HUDEP-2 (cell line): Measurements from ENCODE around the gene FERMT3.
A peak's percentile ranks its signal among the peaks of the same experiment; 100 is the strongest.

Experiments used
- DNase-seq, 76 experiments: peaks; one replicate each; lab custom pipeline; 2025; ENCODE audit not compliant: unreplicated experiment in 76 of 76; lab: John Stamatoyannopoulos, UW

The FERMT3 gene

DNA sequence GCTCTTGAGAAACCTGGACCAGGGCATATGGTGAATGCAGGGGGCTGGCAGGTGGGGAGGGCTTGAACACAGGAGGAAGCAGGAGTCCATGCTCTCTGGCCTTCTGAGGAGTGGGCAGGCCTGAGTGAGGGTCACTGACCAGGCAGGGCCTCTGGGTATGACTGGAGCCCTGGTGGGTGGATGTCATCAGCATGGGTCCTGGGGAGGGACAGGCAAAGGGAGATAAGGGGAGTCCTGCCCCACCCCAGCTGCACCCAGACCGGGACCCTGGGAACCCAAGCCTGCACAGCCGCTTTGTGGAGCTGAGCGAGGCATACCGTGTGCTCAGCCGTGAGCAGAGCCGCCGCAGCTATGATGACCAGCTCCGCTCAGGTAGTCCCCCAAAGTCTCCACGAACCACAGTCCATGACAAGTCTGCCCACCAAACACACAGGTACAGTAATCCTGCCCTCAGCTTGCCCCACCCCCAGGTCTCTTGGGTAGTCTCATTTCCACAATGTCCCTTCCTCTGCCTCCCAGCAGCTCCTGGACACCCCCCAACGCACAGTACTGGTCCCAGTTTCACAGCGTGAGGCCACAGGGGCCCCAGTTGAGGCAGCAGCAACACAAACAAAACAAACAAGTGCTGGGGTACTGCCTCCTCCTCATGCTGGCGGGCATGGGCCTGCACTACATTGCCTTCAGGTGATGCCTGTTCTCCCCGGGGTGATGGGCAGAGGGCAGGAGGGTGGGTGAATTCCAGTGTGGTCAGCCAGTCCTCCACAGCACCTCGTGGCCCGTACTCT is 25.9 kb downstream of the FERMT3 start:
- peak in 1 of 76 experiments; percentile 21 for DNase-seq

DNA sequence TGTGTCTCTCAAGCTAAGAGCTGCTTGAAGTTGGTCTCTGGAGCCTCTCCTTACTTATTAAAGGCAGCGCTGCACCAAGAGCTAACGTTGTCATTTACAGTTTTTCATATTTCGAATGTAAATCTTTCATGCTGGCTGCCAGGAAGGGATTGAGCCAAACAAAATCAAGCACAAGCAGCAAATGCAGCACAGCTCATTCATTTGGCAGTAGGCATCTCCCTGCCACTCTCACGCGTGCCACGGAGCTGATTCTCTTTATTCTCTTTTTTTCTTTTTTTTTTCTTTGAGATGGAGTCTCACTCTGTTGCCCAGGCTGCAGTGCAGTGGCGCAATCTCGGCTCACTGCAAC is 26.4 kb downstream of the FERMT3 start:
- DNase-seq: no peak

DNA sequence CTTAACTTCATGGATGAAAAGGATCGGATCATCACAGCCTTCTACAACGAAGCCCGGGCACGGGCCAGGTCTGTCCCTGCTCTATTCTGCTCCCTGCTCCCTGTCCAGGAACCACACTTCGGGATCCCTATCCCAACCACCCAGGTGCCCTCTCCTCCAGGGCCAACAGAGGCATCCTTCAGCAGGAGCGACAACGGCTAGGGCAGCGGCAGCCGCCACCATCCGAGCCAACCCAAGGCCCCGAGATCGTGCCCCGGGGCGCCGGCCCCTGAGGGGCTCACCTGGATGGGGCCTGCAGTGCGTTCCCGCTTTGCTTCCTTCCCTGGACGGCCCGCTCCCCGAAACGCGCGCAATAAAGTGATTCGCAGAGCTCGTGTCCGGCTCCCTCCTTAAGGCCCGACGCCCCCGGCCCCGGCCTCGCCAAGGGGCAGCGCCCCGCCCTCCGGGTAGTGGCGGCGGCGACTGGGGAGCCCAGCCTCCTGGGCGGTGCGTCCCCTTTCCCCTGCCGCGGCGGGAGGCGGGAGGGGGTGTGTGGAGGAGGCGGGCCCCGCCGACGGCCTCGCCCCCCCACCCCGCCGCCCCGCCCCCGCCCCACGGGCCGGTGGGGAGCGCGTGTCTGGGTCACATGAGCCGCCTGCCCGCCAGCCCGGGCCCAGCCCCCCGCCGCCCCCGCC is 27.5 kb downstream of the FERMT3 start, which contains the start of gene VEGFB:
TSS of gene VEGFB (plus strand) at position 672 of the 674 bp plus-strand sequence. CDS start 250 bp downstream, outside the sequence.
- DNase-seq: peak in 24 of 76 experiments; percentile 6 to 49 (median 30)

DNA sequence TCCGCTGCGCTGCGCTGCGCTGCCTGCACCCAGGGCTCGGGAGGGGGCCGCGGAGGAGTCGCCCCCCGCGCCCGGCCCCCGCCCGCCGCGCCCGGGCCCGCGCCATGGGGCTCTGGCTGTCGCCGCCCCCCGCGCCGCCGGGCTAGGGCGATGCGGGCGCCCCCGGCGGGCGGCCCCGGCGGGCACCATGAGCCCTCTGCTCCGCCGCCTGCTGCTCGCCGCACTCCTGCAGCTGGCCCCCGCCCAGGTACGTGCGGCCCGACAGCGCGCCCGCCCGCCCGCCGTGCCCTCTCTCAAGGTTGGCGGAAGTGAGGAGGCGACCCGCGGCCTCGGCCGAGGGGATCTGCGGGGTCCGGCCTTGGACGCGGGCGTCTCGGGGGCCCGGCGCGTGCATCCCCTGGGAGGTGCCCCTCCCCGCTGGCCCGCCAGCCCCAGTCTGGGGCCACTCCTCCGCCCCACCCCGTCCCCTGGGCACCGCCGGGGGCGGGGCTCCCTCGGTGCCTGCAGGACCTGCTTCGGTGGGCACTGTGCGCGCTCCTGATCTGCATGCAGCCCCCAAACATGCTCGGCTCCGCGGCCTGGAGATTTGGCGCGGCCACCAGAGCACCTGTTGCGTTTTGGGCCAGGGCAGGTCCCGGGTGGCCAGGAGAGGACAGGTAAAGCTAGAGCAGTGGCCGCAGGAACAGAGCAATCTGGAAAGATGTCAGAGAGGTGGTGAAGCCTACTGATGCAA is 28.3 kb downstream of the FERMT3 start:
- peak in 25 of 76 experiments; percentile 13 to 67 (median 36) for DNase-seq

DNA sequence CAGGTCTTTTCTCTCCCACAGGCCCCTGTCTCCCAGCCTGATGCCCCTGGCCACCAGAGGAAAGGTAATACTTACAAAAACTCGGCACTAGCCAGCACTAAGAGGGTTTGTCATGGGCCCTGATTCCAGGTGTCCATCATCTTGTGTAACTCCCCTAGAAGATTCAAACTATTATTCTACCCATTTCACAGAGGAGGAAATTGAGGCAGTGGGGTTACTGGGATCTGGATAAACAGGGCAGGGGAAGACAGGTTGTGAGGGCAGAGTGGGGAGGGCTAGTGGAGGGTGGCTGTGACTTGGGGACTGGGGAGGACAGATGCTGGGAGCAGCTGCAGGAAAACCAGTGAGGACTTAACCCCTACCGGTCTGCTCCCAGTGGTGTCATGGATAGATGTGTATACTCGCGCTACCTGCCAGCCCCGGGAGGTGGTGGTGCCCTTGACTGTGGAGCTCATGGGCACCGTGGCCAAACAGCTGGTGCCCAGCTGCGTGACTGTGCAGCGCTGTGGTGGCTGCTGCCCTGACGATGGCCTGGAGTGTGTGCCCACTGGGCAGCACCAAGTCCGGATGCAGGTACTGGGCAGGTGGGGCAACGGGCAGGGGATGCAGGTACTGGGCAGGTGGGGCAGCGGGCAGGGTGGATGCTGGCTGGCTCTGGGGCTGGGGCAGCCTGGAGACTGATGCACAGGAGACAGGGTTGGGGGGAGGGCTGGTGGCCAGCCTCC is 29.1 kb downstream of the FERMT3 start:
- no peak for DNase-seq

DNA sequence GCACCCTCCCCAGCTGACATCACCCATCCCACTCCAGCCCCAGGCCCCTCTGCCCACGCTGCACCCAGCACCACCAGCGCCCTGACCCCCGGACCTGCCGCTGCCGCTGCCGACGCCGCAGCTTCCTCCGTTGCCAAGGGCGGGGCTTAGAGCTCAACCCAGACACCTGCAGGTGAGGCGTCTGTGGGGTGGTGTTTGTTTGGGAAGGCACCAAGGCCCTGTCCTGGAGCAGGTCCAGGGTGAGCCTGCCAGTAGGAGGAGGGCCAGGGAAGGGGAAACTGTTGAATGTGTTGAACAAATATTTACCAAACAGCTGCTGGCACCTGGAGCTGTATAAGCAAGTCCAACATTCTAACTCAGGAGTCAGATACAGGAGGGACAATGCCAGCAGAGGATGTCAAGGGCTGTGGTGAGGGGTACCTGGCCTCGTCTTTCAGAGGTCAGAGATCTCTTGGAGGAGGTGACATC is 31.0 kb downstream of the FERMT3 start:
- no peak for DNase-seq

DNA sequence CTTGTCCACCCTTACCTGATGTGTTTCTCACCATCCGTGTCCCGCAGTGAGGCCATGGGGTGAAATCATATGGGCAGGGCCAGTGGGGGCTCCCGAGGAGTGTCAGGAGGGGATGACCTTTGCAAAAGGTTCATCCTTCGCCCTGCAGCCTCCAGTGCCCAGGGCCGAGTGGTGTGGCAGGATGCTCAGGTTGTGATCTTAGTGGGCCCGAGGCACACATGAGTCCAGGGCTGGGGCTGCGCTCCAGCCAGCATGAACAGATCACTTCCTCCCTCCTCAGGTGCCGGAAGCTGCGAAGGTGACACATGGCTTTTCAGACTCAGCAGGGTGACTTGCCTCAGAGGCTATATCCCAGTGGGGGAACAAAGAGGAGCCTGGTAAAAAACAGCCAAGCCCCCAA is 31.6 kb downstream of the FERMT3 start:
- no peak for DNase-seq

DNA sequence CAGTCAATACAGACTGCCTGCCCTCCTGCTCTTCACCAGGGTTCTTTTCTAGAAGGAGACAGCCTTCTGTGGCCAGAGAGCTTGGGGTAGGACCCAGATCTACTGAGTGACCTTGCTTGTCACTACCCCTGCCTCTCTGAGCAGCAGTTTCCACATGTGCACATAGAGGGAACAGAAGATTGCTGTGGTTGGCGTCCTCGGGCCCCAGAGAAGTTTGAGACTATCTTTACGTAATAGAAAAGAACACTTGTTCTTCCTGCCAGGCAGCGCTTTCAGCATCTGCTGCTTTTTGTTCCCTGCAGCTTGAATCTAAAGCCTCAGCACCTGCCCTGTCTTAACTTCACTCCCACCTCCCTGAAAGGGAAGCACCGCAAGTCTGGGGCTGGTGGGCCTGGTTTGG is 32.5 kb downstream of the FERMT3 start:
- no peak for DNase-seq

DNA sequence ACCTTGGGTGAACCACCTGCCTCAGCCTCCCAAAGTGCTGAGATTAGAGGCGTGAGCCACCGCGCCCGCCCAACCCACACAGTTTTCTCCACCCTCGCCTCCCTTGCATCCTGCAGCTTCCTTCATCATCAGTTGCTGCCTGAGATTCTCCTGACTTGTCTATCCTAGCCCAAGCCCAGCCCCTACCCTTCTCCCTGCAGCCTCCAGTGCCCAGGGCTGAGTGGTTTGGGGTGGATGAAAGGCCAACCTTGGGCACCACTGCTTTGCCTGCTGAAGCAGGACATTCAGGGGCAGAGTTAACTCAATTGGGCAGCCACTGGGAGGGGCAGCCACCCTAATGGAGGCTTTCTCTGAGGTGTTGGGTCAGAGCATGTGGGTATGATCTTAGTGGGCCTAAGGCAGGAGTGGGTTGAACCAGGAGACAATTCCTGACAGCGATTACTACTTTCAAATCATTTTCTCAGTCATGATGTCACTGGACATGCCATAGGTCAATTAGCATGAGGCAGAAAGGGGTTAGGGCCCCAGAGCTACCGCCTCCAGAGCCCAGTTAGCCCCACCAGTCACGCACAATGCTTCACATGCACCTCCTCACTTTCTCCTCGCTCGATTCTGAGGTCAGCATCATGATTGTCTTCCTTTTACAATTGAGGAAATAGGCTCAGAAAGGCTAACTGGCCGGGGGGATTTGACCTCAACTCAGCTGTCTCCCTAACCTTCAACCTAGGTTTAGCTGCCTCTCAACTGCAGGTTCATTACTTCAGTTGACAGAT is 33.3 kb downstream of the FERMT3 start:
- DNase-seq: no peak

DNA sequence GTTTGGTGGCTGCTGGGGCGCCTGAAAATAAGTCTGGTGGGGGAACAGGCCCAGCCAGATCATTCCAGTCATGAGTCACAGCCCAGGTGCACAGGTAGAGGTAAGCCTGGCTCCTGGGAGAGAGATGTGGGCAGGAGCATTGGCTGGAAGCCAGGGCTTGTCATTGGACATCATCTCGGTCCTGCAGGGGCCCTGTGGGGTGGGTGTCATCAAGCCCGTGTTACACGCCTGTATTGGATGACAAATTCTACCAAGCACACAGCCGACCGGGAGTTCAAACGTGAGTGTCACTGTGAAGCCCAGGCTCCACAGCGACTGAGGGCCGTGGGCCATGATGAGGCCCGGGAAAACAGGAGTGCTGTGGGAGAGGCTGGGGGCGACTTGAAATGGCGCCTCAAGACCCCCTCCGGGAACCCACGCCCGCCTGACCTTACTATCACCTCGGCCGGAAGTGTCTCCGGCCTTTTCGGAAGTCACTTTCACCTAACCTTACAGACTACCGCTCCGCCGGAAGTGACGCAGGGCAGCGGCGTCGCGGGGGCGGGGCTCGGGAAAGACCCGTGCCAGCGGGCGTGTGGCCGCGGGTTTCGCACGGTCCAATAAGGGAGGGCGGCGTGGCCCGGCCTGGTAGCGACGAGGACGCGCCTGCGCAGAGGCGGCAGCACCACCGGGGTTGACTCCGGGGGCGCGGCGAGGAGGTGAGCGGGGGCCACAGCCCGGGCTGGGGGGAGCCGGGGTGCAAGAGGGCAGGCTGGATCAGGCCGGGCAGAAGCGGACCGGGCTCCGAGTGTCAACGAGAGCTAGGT is 34.1 kb downstream of the FERMT3 start, which contains the start of gene FKBP2:
TSS of gene FKBP2 (plus strand) at position 661 of the 806 bp plus-strand sequence. CDS start 1,293 bp downstream, outside the sequence.
- peak in 73 of 76 experiments; percentile 43 to 98 (median 95) for DNase-seq

DNA sequence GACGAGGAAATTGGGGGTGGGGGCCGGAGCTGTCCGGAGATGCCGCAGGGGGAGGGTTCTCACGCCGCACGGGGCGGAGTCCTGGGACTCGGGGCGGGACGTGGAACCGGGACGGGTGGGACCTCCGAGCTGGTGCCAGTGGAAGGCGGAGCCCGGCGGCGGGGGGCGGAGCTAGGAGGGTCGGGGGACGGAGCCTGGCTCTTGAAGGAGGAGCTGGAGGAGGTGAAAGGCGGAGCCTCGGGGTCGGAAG is 34.6 kb downstream of the FERMT3 start:
- peak in 73 of 76 experiments; percentile 65 to 100 (median 99) for DNase-seq

DNA sequence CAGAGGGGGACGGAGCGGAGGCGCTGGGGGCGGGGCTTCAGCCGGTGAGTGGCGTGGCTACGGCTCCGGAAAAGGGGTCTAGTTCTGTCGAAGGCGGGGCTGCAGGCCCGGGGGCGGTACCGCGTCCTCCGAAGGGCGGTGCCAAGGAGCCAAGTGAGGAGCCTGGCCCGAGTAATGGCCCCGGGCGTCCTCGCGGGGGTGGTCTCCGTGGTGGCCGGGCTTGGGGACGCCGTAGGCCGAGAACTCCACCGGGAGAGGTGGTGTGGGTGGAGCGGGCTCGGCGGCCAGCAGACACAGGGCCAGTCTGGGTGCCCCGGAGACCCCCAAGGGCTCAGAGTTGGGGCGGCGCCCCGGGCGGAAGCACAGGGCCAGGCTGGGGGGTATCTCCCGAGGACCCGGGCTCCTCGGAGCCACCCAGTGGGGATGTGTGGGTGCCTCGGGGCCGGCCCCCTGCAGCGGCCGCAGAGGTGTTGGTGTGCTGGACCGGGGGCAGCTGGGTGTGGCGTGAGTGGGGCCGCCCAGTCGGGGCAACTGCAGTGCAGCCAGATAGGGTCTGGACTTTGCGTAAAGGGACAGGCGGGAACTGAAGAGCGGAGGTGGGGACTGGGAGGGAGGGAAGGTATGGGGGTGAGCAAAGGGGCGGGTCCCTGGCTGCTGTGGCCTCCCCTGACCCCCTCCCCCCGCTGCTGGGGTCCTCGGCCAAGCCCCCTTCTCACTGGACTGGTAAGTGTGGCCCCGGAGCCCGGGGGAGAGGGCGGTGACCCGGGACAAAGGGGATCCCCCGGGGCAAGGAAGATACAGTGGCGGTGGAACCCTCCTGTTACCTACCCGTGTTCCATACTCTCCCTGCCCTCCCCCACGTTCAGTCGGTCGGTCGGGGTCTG is 35.2 kb downstream of the FERMT3 start:
- DNase-seq: peak in 32 of 76 experiments; percentile 12 to 98 (median 34)

DNA sequence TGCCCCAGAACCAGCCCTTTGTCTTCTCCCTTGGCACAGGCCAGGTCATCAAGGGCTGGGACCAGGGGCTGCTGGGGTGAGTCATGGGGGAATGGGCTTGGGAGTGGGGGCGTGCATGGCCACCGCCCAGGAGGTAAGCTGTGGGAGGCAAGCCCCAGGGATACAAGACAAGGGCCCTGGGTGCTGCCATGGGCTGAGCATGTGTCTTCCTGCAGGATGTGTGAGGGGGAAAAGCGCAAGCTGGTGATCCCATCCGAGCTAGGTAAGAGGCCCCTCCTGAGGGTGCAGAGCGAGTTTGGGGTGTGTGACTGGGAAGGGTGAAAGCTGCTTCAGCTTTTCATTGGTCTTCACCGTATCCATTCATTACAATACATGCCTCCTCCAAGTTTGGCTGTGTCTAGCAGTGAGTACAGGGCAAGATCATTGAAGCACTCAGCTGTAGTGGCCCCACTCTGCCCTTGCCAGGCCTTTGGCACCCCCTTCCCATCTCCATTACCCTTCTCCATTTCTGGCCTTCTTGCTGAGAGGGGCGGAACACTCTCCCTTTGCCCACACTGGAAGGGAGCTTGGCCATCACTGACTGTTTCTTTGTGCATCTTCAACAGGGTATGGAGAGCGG is 36.8 kb downstream of the FERMT3 start:
- no peak for DNase-seq

DNA sequence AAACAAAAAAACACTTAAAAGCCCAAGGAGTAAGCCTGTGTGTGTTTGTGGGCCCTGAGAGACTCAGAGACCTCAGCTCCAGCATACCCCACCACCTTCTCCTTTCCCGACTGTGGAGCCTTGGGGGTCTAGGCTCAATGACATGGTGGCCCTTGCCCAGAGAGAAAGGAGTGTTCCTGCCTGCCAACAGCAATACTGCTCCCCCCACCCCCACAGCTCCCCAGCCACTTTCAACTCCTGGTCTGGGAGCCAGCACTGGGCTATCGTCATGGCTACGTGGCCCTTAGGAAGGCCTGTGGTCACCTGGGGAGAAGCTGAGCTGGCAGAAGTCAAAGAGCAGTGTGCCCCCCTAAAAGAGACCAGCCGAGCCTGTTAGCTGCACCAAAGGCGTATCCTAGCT is 37.6 kb downstream of the FERMT3 start:
- no peak for DNase-seq

DNA sequence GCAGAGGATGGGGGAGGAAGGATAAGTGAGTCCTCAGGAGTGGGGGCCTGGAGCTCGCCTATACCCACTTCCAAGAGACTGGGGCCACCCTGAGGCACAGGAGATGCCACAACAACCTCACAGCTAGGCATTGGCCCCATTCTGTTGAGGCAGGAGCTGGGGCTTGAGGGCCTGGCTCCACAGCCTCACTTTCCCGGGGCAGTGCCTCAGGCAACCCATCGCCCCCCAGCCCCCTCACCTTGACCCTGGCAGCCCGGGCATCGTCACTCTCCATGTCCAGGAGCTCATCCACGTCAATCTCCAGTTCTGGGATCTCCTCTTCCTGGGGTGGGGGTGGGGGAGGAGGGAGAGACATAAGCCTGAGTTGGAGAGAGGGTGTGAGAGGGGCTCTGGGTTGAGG is 38.4 kb downstream of the FERMT3 start:
- DNase-seq: no peak

DNA sequence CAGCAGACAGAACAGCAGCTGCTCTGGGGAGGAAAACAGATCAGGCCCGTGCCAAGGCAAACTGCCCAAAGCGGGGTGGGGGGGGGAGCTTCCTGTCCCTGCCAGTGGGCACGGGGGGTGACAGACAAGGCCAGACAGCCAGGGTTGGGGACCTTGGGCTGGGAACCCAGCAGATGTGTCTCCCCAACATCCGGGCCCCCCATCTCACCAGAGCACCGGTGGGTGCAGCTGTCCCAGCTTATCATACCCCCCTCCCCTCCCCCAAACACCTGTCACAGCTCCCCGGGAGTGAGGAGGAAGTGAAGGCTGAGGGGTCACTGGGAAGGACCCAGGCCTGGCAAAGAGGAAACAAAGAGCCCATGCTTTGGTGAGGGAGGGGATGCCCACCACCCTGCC is 38.9 kb downstream of the FERMT3 start:
- DNase-seq: peak in 7 of 76 experiments; percentile 16 to 34 (median 25)

DNA sequence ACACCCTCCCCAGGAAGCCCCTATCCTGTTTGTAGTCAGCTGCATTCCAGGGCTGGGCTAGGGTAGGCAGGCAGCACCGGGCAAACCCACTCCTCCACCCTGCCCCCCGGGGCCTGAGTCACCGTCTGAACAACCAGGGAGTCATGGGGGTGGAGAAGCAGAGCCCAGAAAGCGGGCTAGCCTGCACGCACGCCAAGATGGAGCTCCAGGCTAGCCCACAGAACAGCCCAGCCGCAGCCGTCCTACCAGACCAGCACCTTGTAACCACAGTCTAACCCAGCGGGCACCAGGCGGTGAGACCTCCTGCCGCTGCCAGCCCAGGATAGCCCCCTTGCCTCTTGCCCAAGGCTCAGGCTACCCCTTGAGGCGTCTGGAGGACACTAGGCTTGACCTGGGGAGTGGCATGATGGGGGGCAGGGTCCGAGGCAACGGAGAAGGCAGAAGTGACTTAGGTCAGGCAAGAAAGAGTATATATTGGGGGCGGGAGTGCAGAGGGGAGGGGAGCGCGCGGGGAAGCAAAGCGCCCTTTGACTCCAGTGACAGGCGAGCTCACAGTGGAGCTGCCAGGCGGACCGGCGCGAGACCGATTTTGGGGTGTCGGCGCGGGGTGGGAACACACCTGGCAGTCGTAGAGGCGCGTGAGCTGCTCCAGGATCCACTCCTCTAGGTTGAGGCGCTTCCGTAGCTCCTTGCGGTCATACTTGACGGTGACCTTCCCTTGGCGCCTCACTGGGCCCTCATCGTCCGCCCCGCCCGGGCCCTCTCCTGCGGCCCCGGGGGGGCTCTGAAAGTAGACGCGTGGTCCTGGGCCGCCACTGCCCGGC is 39.5 kb downstream of the FERMT3 start:
- DNase-seq: peak in 66 of 76 experiments; percentile 14 to 81 (median 59)
